ENCODE measurements around the gene ZNF627.
"Not testable (repeated sequence)": the region's sequence is repeated elsewhere in the genome, so short reads cannot be mapped to it uniquely, and the experiment has no call there.

Gene ZNF627

DNA sequence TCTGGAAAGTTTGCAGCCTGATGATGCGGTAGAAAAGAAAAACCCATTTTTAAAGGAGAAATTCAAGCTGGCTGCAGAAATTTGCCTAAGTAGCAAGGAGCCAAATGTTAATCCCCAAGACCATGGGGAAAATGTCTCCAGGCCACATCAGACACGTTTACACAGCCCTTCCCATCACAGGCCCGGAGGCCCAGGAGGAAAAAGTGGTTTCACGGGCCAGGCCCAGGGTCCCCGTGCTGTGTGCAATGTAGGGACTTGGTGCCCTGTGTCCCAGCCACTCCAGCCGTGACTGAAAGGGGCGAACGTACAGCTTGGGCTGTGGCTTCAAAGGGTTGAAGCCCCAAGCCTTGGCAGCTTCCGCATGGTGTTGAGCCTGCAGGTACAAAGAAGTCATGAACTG, 35.9 kb downstream of the ZNF627 start:
- no peak for DNase-seq

DNA sequence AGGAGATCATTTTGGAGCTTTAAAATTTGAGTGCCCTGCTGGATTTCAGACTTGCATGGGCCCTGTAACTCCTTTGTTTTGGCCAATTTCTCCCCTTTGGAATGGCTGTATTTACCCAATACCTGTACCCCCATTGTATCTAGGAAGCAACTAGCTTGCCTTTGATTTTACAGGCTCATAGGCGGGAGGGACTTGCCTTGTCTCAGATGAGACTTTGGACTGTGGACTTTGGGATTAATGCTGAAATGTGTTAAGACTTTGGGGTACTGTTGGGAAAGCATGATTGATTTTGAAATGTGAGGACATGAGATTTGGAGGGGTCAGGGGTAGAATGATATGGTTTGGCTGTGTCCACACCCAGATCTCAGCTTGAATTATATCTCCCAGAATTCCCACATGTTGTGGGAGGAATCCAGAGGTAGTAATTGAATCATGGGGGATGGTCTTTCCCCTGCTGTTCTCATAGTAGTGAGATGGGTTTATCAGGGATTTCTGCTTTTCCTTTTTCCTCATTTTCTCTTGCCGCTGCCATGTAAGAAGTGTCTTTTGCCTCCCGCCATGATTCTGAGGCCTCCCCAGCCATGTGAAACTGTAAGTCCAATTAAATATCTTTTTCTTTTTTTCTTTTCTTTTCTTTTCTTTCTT, 36.9 kb downstream of the ZNF627 start:
- DNase-seq: not testable (repeated sequence)

DNA sequence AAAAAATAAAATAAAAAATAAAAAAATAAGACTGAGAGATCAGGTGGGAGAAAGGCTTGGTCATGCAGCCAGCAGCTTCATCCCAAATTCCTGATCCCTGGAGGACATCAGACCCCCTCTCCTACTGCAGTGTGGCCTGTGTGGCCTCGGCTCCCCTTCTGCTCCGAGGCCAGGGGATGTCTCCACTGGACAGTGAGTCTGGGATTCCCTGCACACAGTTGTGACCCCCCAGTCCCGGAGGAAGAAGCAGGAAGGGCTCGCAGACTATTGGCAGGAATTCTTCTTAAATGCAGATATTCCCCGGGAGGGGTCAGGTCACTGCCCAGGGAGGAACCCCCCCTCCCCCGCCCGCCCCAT, 41.9 kb downstream of the ZNF627 start:
- no peak for DNase-seq

DNA sequence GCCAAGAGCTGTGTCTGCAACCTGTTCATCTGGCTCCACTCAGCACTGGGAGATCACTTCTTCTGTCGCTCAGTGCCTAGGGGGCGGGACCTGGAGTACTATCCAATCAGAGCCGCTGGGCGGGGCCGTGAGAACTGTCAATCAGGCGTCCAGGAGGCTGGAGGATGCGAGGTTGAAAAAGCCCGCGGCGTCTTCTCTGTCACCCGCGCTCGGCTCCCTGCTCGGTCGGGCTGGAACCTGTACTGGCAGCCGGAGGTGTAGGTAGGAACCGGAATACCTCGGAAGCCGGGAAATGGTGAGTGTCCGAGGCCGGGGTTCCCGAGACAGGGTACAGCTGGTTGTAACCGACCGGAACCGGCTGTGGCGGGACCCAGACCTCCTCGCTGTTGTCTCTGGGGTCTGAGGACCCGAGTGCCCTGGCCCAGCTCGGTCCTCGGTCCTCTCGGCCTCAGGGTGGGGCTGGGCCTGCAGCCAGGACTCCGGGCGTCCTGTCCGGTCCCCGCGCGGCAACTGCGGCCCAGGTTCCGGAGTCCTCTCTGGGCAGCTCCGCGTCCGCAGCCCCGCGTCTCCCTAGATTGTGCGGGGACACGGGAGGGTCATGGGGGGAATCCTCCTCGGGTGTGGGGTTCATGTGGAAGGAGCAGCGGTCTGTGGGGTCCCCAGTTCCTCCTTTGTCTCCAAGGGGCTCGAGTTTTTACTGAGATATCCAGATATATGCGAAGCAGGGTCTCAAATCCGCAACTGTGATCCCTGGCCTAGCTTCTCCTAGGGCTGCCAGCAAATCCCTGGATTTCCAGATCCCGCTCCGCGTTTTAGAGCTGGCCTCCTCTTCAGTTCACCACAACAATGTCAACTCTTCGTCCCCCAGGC, 42.6 kb downstream of the ZNF627 start:
- DNase-seq: peak; percentile 64 to 75 (median 68)

DNA sequence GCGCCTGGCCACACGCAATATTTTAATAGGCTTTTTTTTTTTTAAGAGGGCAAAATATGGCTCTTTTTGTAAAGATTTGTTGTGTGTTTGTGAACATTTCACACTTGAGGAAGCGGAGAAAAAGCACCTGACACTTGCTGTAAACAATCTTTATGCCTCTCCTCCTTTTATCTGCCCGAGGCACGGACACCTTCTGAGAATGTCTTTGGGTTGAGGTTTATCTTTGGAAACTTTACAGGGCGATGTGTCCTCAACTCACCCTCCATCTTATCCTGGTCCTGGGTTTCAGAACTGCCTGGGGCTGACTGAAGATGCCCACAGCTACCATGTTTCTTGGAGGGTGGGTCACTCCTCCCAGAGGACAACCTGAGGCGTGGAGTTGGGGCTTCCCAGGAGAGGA, 44.0 kb downstream of the ZNF627 start:
- DNase-seq: no peak

DNA sequence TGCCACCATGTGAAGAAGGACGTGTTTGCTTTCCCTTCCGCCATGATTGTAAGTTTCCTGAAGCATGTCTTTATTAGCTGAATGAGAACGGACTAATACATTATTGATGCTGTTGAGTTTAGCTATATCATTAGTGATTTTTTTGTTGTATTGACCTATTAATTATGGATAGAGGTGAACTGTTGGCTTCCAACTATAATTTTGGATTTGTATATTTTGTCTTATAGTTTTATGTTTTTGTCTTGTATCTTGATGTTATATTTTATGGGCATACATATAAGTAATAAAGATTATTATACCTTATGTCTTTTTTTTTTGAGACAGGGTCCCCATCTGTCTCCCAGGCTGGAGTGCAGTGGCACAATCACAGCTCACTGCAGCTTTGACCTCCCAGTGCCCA, 45.6 kb downstream of the ZNF627 start:
- DNase-seq: no peak

DNA sequence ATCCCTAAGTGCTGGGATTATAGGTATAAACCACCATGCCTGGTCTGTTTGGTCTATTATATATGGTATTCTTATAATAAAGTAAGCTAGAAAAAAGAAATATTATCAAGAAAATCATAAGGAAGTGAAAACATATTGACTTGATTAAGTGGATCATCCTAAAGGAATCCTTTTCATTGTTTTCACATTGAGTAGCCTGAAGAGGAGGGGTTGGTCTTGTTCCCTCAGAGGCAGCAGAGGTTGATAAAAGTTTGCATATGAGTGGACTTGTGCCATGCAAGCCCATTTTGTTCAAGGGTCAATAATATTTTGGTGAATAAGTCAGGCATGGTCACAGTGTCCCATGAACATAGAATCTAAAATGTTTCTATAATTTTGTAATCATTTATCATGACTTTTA, 52.7 kb downstream of the ZNF627 start:
- DNase-seq: no peak

DNA sequence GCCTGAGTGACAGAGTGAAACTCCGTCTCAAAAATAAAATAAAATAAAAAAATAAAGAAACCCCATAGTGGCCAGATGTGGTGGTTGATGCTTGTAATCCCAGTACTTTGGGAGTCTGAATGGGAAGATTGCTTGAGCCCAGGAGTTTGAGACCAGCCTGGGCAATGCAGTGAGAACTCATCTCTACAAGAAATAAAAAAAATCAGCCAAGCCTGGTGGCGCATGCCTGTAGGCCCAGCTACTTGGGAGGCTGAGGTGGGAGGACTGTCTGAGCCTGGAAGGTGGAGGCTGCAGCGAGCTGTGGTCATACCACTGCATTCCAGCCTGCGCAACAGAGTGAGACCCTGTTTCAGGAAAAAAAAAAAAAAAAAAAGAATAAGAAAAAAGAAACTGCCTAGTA, 53.8 kb downstream of the ZNF627 start:
- no peak for DNase-seq

DNA sequence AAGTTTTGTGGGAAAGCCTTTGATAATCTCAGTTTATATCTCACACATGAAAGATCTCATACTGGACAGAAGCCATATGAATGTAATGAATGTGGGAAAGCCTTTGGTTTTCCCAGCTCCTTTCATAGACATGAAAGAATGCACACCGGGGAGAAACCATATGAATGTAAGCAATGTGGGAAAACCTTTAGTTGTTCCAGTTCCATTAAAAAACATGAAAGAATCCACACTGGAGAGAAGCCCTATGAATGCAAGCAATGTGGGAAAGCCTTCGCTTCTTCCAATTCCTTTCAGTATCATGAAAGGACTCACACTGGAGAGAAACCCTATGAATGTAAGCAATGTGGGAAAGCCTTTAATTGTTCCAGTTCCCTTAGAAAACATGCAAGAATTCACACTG, 54.8 kb downstream of the ZNF627 start:
- DNase-seq: no peak

DNA sequence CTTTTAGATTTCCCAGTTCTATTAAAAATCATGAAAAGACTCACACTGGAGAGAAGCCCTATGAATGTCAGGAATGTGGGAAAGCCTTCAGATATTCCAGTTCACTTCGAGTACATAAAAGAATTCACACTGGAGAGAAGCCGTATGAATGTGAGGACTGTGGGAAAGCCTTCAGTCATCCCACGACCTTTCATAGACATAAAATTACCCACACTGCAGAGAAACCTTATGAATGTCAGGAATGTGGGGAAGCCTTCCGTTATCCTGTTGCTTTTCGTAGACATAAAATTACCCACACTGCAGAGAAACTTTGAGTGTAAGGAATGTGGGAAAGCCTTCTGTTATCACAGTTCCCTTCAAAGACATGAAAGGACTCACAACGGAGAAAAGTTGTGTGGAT, 55.2 kb downstream of the ZNF627 start:
- no peak for DNase-seq

DNA sequence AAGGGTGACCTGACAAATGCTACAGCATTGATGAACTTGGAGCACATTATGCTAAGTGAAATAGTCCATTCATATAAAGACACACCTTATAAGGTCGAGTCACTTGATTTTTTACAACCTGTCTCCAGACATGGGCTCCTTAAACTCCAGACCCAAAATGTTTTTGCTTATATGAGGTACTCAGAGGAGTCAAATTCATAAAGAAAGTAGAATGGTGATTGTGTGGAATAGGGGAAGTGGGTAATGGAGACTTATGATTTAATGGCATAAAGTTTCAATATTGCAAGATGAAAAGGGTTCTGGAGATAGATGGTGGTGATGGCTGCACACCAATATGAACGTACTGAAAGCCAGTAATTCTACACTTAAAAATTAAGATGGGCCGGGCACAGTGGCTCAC, 59.3 kb downstream of the ZNF627 start:
- DNase-seq: no peak

DNA sequence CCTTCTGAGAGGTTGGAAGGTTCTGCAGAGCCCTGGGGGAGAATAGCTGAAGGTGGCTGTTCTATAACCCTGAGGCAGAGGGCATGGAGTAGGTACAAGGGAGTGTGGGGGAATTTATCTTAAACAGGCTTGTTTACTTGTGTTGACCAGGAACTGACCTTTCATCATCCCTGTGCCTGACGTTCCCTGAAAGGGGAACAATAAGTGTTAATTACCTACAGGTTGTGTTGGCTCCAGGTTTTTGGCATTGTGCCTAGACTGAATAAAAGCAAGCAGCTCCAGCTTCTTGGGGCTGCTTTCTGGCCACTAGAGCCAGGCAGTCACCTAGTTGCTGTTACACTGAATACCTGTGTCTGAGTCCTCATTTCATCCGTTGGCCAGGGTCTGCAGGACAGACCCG, 60.0 kb downstream of the ZNF627 start:
- DNase-seq: no peak

DNA sequence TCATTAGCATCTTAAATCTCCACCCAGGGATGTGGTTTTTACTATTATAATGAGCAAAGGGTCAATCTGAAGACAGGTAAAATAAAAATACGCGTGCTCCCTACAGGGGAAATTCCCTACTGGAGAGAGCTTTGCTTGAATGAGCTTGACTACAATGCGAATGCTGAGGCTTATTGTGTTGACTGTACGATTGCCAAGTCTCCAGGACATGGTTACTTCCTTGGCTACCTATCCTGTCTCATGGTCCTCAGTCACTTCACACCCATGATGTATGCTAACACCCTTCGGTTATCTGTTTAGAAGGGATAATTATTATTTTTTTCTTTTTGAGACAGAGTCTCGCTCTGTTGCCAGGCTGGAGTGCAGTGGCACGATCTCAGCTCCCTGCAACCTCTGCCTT, 61.7 kb downstream of the ZNF627 start:
- no peak for DNase-seq

DNA sequence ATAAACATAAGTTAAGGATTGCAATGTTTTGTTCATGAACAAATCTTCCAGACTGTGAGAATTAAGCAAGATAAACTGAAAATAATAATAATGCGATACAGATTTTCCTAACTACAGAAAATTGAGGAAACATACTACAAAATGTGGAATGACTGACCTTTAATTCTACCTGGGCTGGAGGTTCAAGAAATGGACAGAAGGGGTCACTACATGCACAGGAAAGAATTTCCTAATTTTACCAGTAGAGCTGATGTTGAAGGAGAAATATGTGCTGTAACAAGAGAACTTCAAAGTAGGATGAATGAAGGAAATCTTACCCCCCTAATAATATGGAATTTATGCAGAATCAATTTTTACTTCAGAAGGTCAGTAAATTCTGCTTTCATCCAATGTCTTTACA, 62.3 kb downstream of the ZNF627 start:
- no peak for DNase-seq

DNA sequence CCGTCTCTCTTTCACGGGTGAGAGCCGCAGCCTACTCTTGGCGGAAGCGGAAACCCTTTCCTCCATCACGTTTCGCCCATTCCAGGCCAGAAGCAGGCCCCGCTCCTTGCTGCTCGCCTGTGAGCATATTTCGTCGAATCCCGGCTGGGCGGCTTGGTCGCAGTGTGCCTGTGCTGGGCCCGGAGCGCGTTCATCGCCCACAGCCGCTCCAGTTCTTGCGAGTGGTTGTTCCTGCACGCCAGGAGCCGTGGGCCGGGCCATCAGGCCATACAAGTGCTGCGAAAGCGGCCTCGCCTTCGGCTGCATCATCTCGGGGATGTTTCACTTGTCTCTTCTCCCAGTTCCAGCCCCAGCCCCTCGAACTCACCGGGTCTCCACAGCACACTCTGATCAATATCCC, 65.0 kb downstream of the ZNF627 start:
- no peak for DNase-seq

DNA sequence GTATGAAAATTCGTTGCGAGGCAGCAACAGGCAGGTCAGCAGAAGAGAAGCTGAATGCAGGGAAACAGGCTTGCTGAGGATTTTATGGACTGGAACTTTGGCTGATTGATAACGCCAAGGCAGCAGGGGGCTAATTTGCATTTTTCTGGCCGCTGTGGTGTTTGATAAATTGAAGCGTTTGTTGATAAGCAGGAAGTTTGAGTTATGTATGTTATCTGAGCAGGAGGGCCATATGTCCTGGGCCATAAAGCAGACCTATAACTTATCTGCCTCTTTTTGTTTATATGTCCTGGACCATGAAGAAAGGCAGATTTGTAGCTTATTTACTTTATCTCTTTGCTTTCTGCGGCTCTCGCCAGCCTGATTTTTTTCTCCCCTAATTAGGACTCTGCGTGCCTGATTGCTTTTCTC, 65.9 kb downstream of the ZNF627 start:
- no peak for DNase-seq

Measured in activated CD4-positive, CD25-positive, alpha-beta regulatory T cell (primary cell).